ENCODE measurements around the gene LCMT1. TPM values are rescaled to one million over a fixed set of nuclear protein-coding genes. Genes with fewer than 3 reads are reported as not detected.
A peak's percentile ranks its signal among the peaks of the same experiment; 100 is the strongest.

Gene LCMT1
- total and polyA plus RNA-seq, 9 of the 15 experiments (the other 6 are each of a cell fraction or from before 2014, with no cell fraction given): 20.0 to 42.8 (median 32.3) TPM

- no peak for TF ChIP-seq RERE (CRISPR knock-in tag; IDR thresholded peaks at IDR 0.05; ENCODE audit: borderline replicate concordance)
- TF ChIP-seq TBL1XR1 (IDR thresholded peaks at IDR 0.05; ENCODE audit: low read length in 2 of 2): peak in 1 of 2 experiments; percentile 63; a peak in 2 of 4 replicates
Observed at GRCh38 chr16:25213709-25214397, 102.3 kb downstream of the LCMT1 start (continued).

- 14% methylated on average over 13 of the region's 17 CpGs for WGBS (ENCODE audit: insufficient coverage, low coverage, missing lambda C conversion rate)
- TF ChIP-seq MYC (IDR thresholded peaks at IDR 0.05; ENCODE audit: low read depth, low read length) (0 out of 2 replicates have a peak, but pooled peaks have one; percentile 1), MYC (CRISPR knock-in tag; IDR thresholded peaks at IDR 0.05; ENCODE audit: borderline replicate concordance, low read depth) (no peak), DPF2 (IDR thresholded peaks at IDR 0.05) (0 out of 2 replicates have a peak, but pooled peaks have one; percentile 5), TFAP4 (CRISPR knock-in tag; IDR thresholded peaks at IDR 0.05; ENCODE audit: borderline replicate concordance) (no peak), ATF7 (IDR thresholded peaks at IDR 0.05) (0 out of 2 replicates have a peak, but pooled peaks have one; percentile 0), EGR1 (conservative IDR thresholded peaks at IDR 0.05) (peak; percentile 70), NUFIP1 (IDR thresholded peaks at IDR 0.05; ENCODE audit: partially characterized antibody) (no peak)
- peaks cover 12 to 17% of the 10 kb centered on the region in 2 experiments; a peak in 4 of 5 replicates for H3K4me1 ChIP-seq (replicated peaks in 1 of 2; ENCODE audit: control insufficient read depth in 2 of 2, insufficient read depth in 2 of 2, low read length in 2 of 2)
- in situ Hi-C loops (cut with MboI) (no loop called here), intact Hi-C loops (cut with micrococcal nuclease) (loop anchor here (2.0 kb wide), 1 partner anchor 162 kb away; no protein-coding TSS in a partner anchor)
- ATAC-seq: no peak
- no peak overlapping the region for H3K4me3 ChIP-seq
- no peaks in the 10 kb centered on the region for H3K36me3 ChIP-seq (ENCODE audit: control insufficient read depth, insufficient read depth, low read length)
- 0 out of 4 replicates have a peak overlapping the region, but pooled peaks of 1 of the 2 experiments have one; percentile 39 for H3K9ac ChIP-seq (ENCODE audit: insufficient read depth in 1 of 2, low read depth in 2 of 2, low read length in 2 of 2)
- H3K79me2 ChIP-seq (ENCODE audit: control insufficient read depth, insufficient read depth, low read length): no peaks in the 10 kb centered on the region
- peaks cover 2% of the 10 kb centered on the region for H3K9me1 ChIP-seq (ENCODE audit: control insufficient read depth, insufficient read depth, low read length)
- POLR2A ChIA-PET: interaction anchor here (0.6 to 0.7 kb wide), 3 partner anchors 43 to 571 kb away, joined by 3 to 4 read pairs (median 3); no protein-coding TSS in a partner anchor
- no peak overlapping the region for H2AFZ ChIP-seq (ENCODE audit: low read depth, low read length)
- H3K9me3 ChIP-seq (replicated peaks; ENCODE audit: control insufficient read depth, insufficient read depth, low read depth, low read length): no peaks in the 10 kb centered on the region
- peaks cover 0 to 11% of the 10 kb centered on the region in 2 experiments; a peak in 2 of 5 replicates for H3K27me3 ChIP-seq (ENCODE audit: control insufficient read depth in 2 of 2, insufficient read depth in 2 of 2, low read length in 2 of 2)
- H3K4me2 ChIP-seq (ENCODE audit: insufficient read depth, low read length): peak overlapping the region; percentile 41; the same call in 1 of the 2 replicates
- no peak for FAIRE-seq
- H3K27ac ChIP-seq (ENCODE audit: extremely low read depth, low read depth, low read length): no peak overlapping the region
- CTCF ChIA-PET (ENCODE audit: low intra/inter-chr PET ratio): no interaction called here
- BruUV-seq (replicated peaks): no TSS peak
- DNase-seq (ENCODE audit: extremely low read depth in 1 of 4, low spot score in 3 of 4): no peak
- peaks cover 14% of the 10 kb centered on the region for H4K20me1 ChIP-seq (replicated peaks; ENCODE audit: control insufficient read depth, insufficient read depth, low read length)
Observed at GRCh38 chr16:25217112-25217511, 105.6 kb downstream of the LCMT1 start.

Data from K562 (cell line).